DND-41 (cell line): ENCODE measurements around the gene AHCYL2.
"Not testable (repeated sequence)": the region's sequence is repeated elsewhere in the genome, so short reads cannot be mapped to it uniquely, and the experiment has no call there.

Experiments
- CTCF ChIP-seq: IDR thresholded peaks from 2 replicates; pipeline ENCODE4 v1.5.1; 2012; ENCODE audit warnings: borderline replicate concordance, low read length, moderate library complexity, mild to moderate bottlenecking; ENCODE audit not compliant: poor library complexity, severe bottlenecking; ENCODE audit errors: extremely low read depth
- EZH2 ChIP-seq: IDR thresholded peaks from 3 replicates; pipeline ENCODE4 v1.6.1; 2012; ENCODE audit warnings: borderline replicate concordance, low read depth, mild to moderate bottlenecking, moderate library complexity, low read length, inconsistent platforms; ENCODE audit not compliant: severe bottlenecking

GRCh38 chr7:129475931-129476330, 251.1 kb downstream of the AHCYL2 start:
- not testable (repeated sequence) for TF ChIP-seq EZH2, CTCF
